ENCODE data around the gene GOLGA1. TPM values are rescaled to one million over a fixed set of nuclear protein-coding genes. Genes with fewer than 3 reads are reported as not detected.

Gene GOLGA1
- total and polyA plus RNA-seq, 2 of the 13 experiments (the other 11 are each of a cell fraction or from before 2014, with no cell fraction given): 12.7 to 15.9 TPM

DNA sequence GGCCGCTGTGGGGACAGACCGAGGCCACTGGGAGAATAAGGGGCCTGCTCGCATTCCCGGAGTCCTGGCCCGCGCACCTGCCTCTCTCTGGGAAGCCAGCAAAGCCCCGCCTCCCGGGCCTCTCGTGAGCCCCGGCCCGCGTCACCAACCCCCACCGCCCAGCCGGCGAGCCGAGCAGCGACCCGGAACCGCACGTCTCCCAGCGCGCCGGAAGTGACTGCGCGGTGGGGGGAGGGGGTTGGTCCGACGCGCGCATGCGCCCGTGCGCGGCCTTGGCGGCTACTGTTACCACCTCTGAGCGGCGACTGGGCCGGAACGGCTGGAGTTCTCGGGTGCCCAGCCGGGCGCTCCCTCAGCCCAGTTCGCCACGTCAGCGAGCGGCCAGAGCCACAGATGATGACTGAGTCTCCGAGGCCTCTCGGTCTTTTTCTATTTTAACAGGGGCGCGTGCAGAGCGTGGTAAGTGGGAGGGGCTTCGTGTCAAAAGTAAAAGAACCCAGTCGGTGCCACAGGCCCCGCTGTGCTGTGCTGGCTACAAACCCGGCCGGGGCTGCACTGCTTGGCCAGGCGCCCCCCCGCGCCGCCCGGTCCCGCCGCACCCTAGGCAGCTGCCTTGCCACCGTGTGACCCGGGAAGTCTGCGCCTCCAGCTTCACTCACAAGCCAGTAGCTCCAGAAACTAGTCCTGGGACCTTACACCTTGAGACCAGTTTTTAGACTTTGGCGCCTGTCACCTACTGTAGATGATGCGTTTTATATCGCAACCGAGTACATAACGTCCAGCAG lies at the start of gene GOLGA1 (continued):
- TF ChIP-seq NFE2L2 (IDR thresholded peaks at IDR 0.05; ENCODE audit: low read length): no peak
- no peak for TF ChIP-seq CENPX (CRISPR knock-in tag; IDR thresholded peaks at IDR 0.05)
- TF ChIP-seq, protein P1, sequence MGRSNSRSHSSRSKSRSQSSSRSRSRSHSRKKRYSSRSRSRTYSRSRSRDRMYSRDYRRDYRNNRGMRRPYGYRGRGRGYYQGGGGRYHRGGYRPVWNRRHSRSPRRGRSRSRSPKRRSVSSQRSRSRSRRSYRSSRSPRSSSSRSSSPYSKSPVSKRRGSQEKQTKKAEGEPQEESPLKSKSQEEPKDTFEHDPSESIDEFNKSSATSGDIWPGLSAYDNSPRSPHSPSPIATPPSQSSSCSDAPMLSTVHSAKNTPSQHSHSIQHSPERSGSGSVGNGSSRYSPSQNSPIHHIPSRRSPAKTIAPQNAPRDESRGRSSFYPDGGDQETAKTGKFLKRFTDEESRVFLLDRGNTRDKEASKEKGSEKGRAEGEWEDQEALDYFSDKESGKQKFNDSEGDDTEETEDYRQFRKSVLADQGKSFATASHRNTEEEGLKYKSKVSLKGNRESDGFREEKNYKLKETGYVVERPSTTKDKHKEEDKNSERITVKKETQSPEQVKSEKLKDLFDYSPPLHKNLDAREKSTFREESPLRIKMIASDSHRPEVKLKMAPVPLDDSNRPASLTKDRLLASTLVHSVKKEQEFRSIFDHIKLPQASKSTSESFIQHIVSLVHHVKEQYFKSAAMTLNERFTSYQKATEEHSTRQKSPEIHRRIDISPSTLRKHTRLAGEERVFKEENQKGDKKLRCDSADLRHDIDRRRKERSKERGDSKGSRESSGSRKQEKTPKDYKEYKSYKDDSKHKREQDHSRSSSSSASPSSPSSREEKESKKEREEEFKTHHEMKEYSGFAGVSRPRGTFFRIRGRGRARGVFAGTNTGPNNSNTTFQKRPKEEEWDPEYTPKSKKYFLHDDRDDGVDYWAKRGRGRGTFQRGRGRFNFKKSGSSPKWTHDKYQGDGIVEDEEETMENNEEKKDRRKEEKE (IDR thresholded peaks at IDR 0.05): no peak
- TF ChIP-seq, protein P2, sequence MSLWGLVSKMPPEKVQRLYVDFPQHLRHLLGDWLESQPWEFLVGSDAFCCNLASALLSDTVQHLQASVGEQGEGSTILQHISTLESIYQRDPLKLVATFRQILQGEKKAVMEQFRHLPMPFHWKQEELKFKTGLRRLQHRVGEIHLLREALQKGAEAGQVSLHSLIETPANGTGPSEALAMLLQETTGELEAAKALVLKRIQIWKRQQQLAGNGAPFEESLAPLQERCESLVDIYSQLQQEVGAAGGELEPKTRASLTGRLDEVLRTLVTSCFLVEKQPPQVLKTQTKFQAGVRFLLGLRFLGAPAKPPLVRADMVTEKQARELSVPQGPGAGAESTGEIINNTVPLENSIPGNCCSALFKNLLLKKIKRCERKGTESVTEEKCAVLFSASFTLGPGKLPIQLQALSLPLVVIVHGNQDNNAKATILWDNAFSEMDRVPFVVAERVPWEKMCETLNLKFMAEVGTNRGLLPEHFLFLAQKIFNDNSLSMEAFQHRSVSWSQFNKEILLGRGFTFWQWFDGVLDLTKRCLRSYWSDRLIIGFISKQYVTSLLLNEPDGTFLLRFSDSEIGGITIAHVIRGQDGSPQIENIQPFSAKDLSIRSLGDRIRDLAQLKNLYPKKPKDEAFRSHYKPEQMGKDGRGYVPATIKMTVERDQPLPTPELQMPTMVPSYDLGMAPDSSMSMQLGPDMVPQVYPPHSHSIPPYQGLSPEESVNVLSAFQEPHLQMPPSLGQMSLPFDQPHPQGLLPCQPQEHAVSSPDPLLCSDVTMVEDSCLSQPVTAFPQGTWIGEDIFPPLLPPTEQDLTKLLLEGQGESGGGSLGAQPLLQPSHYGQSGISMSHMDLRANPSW (CRISPR knock-in tag; IDR thresholded peaks at IDR 0.05; ENCODE audit: borderline replicate concordance): no peak
- TF ChIP-seq, protein P3, sequence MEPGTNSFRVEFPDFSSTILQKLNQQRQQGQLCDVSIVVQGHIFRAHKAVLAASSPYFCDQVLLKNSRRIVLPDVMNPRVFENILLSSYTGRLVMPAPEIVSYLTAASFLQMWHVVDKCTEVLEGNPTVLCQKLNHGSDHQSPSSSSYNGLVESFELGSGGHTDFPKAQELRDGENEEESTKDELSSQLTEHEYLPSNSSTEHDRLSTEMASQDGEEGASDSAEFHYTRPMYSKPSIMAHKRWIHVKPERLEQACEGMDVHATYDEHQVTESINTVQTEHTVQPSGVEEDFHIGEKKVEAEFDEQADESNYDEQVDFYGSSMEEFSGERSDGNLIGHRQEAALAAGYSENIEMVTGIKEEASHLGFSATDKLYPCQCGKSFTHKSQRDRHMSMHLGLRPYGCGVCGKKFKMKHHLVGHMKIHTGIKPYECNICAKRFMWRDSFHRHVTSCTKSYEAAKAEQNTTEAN (CRISPR knock-in tag; conservative IDR thresholded peaks at IDR 0.05): peak; percentile 51; the same call in 1 of the 2 replicates
- no peak for TF ChIP-seq SNRNP70 (IDR thresholded peaks at IDR 0.05; ENCODE audit: low read depth, low read length)
- no peak; the same call in 1 of the 2 replicates for TF ChIP-seq WIZ (CRISPR knock-in tag; IDR thresholded peaks at IDR 0.05)
- TF ChIP-seq IKZF1 (IDR thresholded peaks at IDR 0.05): no peak
- TF ChIP-seq BHLHE40 (IDR thresholded peaks at IDR 0.05; ENCODE audit: low read length): peak; percentile 72
- TF ChIP-seq ETV5 (CRISPR knock-in tag; IDR thresholded peaks at IDR 0.05; ENCODE audit: borderline replicate concordance): peak; percentile 93
- TF ChIP-seq, protein P4, sequence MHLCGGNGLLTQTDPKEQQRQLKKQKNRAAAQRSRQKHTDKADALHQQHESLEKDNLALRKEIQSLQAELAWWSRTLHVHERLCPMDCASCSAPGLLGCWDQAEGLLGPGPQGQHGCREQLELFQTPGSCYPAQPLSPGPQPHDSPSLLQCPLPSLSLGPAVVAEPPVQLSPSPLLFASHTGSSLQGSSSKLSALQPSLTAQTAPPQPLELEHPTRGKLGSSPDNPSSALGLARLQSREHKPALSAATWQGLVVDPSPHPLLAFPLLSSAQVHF (CRISPR knock-in tag; IDR thresholded peaks at IDR 0.05): 0 out of 2 replicates have a peak, but pooled peaks have one; percentile 16
- TF ChIP-seq PAX8 (CRISPR knock-in tag; IDR thresholded peaks at IDR 0.05; ENCODE audit: borderline replicate concordance): peak; percentile 39; the same call in 1 of the 2 replicates
- no peak for TF ChIP-seq ZNF24 (IDR thresholded peaks at IDR 0.05)
- no peak for TF ChIP-seq ZFP37 (CRISPR knock-in tag; IDR thresholded peaks at IDR 0.05; ENCODE audit: borderline replicate concordance)
- TF ChIP-seq ARNT2 (CRISPR knock-in tag; IDR thresholded peaks at IDR 0.05; ENCODE audit: low read depth): peak; percentile 59; the same call in 1 of the 2 replicates
- TF ChIP-seq, protein P5, sequence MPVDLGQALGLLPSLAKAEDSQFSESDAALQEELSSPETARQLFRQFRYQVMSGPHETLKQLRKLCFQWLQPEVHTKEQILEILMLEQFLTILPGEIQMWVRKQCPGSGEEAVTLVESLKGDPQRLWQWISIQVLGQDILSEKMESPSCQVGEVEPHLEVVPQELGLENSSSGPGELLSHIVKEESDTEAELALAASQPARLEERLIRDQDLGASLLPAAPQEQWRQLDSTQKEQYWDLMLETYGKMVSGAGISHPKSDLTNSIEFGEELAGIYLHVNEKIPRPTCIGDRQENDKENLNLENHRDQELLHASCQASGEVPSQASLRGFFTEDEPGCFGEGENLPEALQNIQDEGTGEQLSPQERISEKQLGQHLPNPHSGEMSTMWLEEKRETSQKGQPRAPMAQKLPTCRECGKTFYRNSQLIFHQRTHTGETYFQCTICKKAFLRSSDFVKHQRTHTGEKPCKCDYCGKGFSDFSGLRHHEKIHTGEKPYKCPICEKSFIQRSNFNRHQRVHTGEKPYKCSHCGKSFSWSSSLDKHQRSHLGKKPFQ (CRISPR knock-in tag; IDR thresholded peaks at IDR 0.05; ENCODE audit: insufficient replicate concordance): peak; percentile 38
- TF ChIP-seq, protein P6, sequence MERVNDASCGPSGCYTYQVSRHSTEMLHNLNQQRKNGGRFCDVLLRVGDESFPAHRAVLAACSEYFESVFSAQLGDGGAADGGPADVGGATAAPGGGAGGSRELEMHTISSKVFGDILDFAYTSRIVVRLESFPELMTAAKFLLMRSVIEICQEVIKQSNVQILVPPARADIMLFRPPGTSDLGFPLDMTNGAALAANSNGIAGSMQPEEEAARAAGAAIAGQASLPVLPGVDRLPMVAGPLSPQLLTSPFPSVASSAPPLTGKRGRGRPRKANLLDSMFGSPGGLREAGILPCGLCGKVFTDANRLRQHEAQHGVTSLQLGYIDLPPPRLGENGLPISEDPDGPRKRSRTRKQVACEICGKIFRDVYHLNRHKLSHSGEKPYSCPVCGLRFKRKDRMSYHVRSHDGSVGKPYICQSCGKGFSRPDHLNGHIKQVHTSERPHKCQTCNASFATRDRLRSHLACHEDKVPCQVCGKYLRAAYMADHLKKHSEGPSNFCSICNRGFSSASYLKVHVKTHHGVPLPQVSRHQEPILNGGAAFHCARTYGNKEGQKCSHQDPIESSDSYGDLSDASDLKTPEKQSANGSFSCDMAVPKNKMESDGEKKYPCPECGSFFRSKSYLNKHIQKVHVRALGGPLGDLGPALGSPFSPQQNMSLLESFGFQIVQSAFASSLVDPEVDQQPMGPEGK (CRISPR knock-in tag; IDR thresholded peaks at IDR 0.05): peak; percentile 72

All from HepG2 (cell line).